NB4 (cell line): ENCODE results near the gene KRT3.

Source experiments
- DNase-seq: peaks from one replicate; pipeline ENCODE4 v3.0.0; 2010; ENCODE audit warnings: low read depth
- H3K4me3 ChIP-seq: one replicate; pipeline ENCODE4 v1.5.1; 2011; ENCODE audit warnings: mild to moderate bottlenecking, low read depth, low read length, moderate library complexity
- CTCF ChIP-seq: IDR thresholded peaks from one replicate; pipeline ENCODE4 v1.5.1; 2012; ENCODE audit warnings: low read depth, low read length
- MAX ChIP-seq: IDR thresholded peaks from 2 replicates; pipeline ENCODE4 v1.6.1; 2011; ENCODE audit warnings: low read depth, low read length
- MYC ChIP-seq: IDR thresholded peaks from 2 replicates; pipeline ENCODE4 v1.6.1; 2011; ENCODE audit warnings: low read depth, low read length
- POLR2A ChIP-seq: IDR thresholded peaks from 2 replicates; pipeline ENCODE4 v1.6.1; 2011; ENCODE audit warnings: mild to moderate bottlenecking; ENCODE audit not compliant: insufficient read length; ENCODE audit errors: extremely low read depth

Gene KRT3

GRCh38 chr12:52828156-52828555, 32.2 kb upstream of the KRT3 start:
- no peak overlapping the region for H3K4me3 ChIP-seq
- no peak for DNase-seq
- TF ChIP-seq MAX (no peak), MYC (no peak), POLR2A (no peak), CTCF (no peak)

- TF ChIP-seq MYC = no peak
- TF ChIP-seq CTCF = no peak
- no peak for TF ChIP-seq MAX
- TF ChIP-seq POLR2A = no peak
- DNase-seq = no peak
- H3K4me3 ChIP-seq = no peak overlapping the region
These were observed 31.7 kb upstream of the KRT3 start for GRCh38 chr12:52827499-52828090.

- TF ChIP-seq CTCF (no peak), MAX (no peak), POLR2A (no peak), MYC (no peak)
- no peak overlapping the region for H3K4me3 ChIP-seq
- DNase-seq = no peak
These were observed 30.9 kb upstream of the KRT3 start for GRCh38 chr12:52826611-52827498.

GRCh38 chr12:52825961-52826360, 30.0 kb upstream of the KRT3 start:
- TF ChIP-seq MYC (no peak), CTCF (no peak), MAX (no peak), POLR2A (no peak)
- no peak for DNase-seq
- H3K4me3 ChIP-seq = no peak overlapping the region

- DNase-seq = no peak
- TF ChIP-seq CTCF = no peak
- no peak for TF ChIP-seq MYC
- TF ChIP-seq POLR2A = no peak
- TF ChIP-seq MAX = no peak
- H3K4me3 ChIP-seq = no peak overlapping the region
These were observed 29.0 kb upstream of the KRT3 start for GRCh38 chr12:52824741-52825410.
